GM23248 (cell line): ENCODE results near the gene MSL3B.

ENCODE experiments used
- EZH2 ChIP-seq: fragments of 200-600 bp; sonication (generic); IDR thresholded peaks from 2 replicates; pipeline ENCODE4 v1.6.1; 2018; ENCODE audit warnings: antibody characterized with exemption, mild to moderate bottlenecking; ENCODE audit not compliant: insufficient read depth, poor library complexity, severe bottlenecking
- EZH2phosphoT487 ChIP-seq: fragments of 200-600 bp; sonication (generic); IDR thresholded peaks from 2 replicates; pipeline ENCODE4 v1.6.1; 2018; ENCODE audit warnings: antibody characterized with exemption, moderate library complexity, mild to moderate bottlenecking, low read depth; ENCODE audit not compliant: insufficient read depth

GRCh38 chr2:233855345-233855744 is 12.8 kb downstream of the MSL3B start:
- no peak for TF ChIP-seq EZH2phosphoT487
- TF ChIP-seq EZH2: no peak
